ENCODE results near the gene HSD17B1.
"Not testable (repeated sequence)": the region's sequence is repeated elsewhere in the genome, so short reads cannot be mapped to it uniquely, and the experiment has no call there.

The HSD17B1 gene, protein sequence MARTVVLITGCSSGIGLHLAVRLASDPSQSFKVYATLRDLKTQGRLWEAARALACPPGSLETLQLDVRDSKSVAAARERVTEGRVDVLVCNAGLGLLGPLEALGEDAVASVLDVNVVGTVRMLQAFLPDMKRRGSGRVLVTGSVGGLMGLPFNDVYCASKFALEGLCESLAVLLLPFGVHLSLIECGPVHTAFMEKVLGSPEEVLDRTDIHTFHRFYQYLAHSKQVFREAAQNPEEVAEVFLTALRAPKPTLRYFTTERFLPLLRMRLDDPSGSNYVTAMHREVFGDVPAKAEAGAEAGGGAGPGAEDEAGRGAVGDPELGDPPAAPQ

DNA sequence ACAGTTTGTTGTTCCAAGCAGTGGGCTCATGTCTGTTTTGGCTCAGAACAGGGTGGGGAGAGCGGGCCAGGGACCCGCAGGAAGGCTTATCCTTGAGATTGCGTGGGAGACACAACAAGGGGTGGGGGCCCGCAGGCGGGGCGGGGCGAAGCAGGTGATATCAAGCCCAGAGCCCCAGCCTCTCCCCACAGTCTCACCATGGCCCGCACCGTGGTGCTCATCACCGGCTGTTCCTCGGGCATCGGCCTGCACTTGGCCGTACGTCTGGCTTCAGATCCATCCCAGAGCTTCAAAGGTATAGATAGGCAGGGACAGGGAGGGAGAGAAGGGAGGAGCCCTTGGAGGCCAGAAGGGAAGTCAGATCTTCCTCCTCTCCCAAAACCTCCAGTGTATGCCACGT lies at the start of gene HSD17B1:
TSS of gene HSD17B1 (plus strand) at position 188 of the 400 bp plus-strand sequence. CDS start at position 199, 11 bp downstream.
- DNase-seq: not testable (repeated sequence)

DNA sequence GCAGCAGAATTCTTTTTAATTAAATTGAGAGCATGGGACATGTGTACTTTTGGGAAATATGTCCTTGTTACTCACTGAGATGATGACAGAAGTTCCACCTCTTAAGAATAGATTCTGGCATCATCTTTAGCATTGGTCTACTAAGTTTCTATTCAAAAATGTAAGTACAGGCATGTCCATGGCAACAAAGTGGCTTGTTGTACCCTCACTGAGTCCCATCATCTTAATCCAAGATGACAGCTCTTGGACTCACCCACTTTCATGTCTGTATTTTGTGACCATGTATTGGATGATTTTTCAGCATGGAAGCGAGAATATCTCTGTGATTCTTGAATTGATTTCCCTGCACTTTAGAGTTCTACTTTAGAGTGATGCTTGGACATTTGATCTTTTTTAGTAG lies 49.8 kb upstream of the HSD17B1 start:
- no peak for DNase-seq

DNA sequence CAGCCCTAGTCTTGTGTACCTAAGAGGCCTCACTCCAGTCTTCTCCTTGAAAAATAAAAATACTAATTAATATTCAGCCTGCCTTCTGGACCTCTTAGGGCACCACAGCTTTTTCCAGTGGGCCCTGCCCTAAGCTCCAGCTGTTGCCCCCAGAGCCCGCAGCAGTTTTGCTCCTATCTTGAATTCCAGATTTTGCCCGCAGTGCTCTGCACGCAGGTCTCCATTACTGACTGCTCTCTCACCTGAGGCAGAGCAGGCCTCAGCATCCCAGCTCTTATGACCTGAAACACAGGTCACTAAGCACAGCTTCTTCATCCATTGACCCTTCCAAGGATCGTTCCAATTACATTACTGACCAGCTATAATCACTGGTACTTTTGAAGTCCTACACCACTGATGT lies 45.1 kb upstream of the HSD17B1 start:
- no peak for DNase-seq

DNA sequence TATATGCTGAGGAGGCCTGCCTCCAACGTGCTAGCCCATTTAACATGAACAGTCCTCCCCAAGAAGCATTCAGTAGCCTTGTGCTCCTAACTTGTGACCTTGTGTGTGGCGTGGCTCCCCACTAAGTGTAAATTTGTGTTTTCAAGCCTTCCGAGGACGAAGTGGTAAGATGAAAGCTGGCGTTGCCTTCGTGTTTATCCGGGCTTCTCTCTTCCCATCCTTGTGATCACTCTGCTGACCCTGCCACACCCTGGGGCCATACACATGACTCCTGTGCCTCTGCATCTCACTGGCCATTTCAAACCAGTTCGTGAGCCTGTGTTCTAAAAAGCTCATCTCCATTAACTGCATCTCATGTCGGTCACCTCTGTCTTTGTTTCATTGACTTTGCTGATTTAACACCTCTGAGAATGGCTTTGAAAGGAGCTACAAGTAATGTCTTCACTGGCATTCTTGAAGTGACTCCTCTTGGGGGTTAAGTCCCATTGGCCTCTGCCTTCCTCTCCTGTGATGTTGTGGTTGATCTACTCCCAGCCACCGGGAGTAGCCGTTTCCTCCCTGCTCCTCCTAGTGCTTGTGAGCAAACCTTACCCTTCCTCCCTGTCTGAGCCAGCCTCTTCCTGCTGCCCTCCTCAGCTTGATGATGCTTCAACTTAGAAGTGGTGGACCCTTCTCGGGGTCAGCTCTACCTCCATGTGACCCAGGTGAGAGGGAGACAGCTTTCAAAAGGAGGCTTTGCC lies 44.1 kb upstream of the HSD17B1 start:
- no peak for DNase-seq

DNA sequence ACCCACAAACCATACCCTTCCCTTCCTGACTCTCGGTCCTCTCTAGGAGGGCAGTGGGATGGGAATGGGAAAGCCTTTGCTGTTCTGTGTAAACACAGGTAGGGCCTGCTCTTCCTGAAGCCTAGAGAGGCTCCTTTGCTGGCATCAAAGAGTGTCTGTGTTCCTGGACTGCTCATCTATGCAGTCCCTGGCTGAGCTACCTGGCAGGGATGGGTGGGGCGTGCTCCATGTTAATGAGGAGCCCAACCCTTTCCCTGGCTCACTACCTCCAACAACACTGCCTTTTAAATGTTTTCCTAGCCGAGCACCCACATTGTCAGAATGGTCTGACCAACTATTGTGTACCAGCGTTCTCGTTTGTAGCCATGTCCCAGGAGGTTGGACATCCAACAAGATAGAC lies 43.3 kb upstream of the HSD17B1 start:
- no peak for DNase-seq

DNA sequence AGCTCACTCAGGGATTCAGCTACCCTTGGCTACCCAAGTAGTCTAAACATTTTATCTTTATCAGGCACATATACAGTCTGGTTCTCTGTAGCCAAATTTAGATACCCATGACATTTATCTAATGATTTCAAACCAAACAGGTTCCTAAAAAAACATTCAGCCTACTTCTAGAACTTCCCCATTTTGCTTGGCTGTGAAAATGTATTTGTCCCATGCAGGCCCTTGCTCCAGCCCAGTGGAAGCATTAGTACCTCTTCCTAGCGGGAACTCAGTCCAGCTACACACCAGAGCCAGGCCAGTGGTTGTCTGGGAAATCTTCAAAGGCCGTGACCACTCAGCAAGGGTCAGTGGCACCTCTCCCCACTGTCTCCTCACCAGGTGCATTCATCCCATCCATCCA lies 42.9 kb upstream of the HSD17B1 start:
- DNase-seq: no peak

DNA sequence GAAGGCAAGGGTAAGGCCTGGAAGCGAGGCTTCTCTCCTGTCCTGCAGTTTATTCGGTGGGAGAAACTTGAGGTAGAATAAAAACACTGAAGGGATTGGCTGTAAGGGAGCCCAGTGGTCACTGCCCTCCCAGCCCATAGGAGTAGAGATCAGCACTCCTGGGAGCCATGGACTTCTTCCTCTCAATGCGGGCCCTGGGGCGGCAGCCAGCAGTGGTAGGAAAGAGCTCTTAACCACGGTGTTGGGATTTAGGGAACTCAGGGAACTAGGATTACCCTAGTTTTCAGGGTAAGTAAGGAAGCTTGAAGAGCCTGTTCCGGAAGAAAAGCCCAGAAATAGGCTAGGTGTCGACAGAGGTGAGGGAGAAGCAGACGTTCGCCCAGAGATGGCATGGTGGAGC lies 40.5 kb upstream of the HSD17B1 start:
- no peak for DNase-seq

DNA sequence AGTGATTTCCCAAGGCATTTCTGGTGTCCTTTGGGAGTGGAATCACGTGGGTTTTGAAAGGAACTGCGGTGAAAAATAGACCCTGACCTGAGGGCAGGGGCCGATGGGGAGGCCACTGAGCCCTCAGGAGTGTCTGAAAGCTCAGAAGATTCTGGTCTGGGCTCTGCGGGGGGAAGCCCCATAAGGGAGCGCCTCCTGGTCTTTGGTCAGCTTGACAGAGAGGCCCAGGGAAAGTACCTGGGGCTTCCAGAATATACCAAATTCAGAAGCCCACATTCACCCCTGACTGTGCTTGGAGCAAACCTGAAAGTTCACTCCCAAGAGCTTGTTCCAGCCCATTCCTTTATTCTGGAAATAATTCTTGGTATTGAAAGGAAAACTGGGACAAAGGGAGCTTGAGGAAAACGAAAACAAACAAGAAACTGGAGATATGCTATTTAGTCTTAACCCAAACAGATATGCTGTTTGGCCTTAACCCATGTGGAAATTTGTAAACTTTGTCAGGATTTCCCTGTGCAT lies 39.9 kb upstream of the HSD17B1 start:
- no peak for DNase-seq

DNA sequence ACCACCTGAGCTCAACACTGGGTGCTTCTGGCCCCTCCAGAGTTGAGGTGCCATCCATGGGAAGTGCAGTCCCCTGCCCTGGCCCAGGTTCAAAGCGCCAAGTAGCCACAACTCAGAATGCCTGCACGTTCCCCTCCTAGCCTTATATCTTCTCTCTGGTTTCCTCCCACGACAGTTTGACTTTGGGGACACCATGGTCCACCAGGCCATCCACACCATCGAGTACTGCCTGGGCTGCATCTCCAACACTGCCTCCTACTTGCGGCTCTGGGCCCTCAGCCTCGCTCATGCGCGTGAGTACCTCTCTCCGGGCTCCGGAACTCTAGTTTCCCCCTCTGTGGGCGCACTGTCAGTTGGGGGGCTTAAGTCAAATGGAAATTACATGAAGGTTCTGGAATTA lies 39.0 kb upstream of the HSD17B1 start:
- no peak for DNase-seq

DNA sequence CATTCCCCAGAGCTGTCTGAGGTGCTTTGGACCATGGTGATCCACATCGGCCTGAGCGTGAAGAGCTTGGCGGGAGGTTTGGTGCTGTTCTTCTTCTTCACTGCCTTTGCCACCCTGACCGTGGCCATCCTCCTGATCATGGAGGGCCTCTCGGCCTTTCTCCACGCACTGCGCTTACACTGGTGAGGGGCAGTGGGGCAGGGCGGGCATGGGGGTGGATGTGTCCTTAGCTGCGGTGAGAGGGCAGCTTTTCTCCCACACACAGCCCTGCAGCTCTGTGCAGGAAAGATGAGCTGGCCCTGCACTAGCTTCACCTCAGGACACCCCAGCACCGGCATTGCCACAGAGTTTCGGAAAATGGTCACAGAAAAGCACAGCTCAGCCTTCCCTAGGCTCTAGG lies 38.4 kb upstream of the HSD17B1 start:
- no peak for DNase-seq

DNA sequence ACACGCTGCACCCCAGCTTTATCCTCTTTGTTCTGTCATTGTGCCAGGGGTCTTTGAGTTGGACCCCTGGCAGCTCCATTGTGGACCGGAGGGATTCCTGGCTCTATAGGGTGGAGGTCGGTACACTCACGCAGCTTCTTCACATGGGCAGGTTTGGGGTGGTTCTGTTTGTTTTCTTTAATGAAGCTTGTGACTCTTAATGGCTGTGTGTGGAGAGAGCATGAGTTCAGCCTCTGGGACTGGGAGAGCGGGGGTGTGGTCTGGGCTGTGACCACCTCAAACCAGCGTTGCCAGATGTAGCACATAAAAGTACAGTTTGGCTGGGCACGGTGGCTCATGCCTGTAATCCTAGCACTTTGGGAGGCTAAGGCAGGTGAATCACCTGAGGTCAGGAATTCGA lies 37.9 kb upstream of the HSD17B1 start:
- no peak for DNase-seq

DNA sequence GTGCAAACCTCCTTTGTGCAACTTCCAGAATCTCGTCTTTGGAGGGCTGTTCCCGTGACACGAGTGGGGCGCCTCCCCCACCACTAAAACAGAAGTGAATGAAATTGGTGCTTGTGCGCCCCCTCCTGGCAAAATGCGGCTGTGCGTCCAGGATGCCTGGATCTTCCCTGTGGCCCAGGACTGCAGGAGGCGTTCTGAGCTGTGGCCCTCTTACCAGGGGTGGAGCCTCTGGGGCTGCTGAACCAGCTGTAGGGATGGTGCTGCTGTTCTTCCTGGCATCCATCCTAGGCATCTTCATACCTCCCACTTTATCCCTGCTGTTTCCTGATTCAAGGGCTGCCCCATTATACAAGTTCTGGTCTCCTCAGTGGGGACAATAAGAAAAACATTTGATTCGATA lies 35.2 kb upstream of the HSD17B1 start:
- peak; percentile 65 for DNase-seq

DNA sequence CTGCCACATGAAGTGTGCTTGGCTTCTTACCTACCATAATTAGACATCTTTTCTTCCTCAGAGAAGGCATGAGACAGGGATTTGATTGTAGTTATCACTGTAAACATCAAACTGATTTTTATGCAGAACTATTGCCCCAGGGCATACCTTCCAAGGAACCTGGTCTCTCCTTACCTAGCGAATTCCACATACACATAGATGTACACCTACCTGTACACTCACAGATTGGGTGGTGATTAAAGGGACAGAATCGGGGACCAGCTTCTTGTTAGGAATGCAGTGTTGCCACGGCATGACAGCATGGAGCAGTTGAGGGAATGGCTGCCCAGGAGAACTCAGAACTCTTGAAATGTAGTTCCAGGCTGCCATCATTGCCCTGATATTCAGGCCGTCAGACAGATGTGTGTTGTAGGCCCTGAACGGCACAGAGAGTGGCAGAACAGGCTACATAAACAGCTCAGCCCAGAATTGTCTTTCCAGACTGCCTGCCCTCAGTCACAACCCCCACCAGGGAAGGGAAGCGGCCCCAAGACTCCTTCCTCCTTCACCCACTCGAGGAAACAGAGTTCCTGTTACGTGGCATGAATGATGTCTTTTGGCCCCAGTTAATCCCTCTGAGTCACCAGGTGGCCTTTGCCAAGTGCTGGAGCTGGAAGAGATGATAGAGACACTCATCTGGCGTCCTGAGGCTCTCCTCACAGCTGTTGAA lies 34.5 kb upstream of the HSD17B1 start:
- DNase-seq: no peak

DNA sequence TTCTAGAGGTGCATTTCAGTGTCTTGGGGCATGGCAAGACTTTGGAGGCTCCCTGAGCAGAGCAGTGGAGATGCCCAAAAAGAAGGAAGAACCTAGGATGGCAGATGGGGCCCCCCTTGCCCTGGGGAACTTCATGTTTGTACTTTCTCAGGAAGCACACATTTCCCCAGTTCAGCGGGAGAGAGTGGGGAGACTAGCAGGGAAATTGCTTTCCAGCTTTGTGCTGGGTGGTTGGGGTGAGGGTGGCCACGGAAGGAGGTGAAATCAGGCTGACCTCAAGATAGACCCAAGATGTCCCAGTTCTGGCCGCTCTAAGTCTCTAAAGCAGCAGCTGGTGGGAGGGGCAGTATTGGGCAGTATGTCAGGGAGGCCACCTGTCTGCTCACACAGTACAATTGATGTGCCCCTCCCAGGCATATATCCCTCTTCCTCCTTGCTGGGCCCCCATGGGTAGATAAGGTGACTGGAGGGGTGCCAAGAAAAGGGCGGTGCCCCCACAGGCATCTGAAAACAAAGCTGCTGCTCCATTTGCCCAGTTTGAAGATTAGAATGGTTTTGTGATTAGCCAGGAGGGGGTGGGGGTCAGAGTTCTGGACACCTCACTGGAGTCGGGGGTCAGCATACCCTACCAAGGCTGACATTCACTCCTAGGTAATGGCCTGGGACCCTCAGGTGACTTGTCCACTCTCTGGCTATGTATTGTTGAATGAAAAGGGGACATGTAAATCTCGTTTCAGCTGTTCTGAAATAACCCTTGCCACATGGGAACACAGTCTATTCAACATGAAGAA lies 33.8 kb upstream of the HSD17B1 start:
- peak; percentile 66 for DNase-seq

DNA sequence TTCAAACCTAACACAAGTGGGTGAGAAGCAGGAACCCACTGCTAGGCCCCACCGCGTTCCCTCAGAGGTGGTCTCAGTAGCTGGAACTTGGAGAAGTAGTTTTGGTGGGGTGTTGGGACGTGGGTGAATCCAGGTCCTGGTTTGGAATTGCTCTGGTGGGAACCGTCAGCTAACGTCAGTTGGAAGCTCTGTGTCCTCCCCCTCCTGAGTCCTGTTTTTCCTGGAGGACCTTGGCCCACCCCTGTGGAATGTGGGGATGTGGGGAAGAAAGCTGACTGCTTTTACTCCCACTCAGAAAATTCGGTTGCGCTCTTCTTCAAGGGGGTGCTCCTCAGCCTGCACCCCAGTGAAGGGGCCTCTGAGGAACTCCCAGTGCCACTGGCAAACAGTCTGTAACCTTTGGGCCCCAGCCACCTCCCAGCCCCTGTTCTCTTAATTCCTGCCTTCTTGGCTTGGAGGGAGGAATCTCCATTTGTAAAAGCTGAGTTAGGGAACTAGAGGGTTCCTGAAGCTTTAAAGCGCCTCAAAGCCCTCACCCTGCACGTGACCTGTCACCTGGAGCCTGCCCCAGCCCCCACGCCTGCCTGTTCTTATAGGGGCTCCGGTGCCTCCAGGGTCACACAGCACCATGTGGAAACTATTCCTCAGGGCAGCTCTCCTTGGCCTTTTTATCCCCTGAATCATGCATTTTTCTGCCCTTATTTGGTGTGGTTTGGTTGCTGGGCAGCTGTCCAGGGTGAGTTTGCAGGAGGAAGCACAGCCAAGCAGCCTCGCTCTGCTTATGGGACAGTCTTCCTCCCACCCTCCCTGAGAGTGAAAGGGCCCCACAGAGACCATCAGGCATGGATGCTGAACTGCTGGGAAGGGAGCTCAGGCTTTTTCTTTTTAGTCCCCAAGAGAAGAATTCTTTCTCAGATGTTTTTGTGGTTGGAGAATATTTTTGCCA lies 32.9 kb upstream of the HSD17B1 start:
- DNase-seq: no peak

DNA sequence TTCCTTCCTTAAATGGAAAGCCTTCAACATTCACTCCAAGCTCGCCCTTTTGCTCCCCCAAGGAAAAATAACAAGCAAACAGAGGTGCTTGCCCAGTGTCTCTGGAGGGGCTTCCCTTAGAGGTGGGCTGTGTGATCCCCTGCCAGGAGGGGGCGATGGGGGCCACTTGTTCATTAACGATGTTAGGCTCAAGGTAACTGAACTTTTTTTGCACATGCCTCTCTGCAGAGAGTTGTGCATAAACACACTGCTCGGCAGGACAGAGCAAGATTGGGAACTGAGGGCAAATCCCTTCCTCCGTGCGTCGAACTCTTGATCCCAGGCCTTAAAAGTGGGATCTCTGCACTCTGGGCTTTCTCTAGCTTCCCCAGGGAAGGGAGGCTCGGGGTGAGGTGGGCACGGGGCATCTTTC lies 32.2 kb upstream of the HSD17B1 start:
- DNase-seq: no peak

DNA sequence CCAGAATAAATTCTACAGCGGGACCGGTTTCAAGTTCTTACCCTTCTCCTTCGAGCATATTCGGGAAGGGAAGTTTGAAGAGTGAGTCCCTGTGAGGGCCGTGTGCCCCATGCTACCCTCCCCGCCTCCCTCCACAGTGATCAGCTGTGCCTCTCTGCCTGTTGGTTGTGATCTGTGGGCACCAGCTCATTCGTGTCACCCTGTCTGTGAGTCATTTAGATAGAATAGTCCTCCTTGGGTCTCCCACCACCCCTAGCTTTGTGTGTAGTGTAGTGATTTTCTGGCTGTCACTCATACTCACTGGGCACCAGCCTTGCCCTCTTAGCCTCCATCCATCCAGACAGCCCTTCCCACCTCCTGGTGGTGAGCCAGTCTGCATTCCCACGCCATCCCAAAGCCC lies 31.7 kb upstream of the HSD17B1 start:
- no peak for DNase-seq

DNA sequence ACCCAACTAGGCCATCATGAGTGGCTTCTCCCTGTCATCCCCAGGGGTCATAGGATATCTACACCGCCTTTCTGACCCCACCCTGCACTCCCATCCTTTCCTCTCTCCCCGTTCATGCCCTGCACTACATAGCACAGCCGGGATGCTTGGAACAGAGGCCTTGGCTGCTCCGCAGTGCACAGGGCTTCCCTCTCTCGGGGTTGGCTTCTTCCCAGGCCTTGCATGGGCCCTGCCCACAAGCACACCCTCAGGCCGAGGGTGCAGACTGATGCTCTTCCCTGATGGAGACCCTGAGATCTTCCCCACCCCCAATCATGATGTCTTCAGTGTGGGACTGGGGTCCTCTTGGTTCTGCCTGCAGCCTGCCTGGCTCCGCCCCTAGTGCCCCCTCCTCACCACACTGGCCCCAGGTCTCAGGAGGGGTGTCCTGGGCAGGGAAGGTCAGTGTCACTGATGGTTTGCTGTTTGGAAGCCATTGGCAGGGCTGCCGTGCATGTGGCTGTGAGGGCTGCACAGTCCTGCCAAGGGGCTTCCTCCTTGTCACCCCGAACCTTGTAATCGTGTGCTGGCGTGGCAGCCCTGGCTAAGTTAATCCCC lies 31.0 kb upstream of the HSD17B1 start:
- no peak for DNase-seq

DNA sequence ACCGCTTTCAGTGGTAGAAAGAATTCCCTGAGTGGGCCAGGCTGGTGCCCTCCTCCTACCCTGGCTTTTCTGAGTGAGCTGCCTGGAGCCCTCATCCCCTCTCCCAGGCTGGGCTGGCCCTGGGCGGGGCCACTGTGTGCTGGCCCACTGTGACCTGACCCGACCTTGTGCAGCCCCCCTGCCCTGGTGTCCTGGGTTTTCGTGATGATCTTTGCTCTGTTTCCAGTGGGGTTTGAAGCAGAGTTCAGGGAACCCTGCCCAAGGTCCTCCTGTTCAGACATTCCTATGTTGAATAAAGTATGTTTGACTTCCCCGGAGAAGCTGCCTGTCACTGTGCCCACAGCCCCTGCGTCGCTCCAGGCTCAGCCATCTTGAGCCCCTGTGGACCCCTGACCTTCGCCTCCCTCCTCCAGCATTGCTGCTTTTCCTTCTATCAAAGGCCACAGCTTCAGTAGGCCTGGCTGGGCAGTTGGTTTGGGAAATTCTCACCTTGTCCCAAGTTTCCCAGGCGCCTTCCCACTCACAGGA lies 30.4 kb upstream of the HSD17B1 start:
- no peak for DNase-seq

DNA sequence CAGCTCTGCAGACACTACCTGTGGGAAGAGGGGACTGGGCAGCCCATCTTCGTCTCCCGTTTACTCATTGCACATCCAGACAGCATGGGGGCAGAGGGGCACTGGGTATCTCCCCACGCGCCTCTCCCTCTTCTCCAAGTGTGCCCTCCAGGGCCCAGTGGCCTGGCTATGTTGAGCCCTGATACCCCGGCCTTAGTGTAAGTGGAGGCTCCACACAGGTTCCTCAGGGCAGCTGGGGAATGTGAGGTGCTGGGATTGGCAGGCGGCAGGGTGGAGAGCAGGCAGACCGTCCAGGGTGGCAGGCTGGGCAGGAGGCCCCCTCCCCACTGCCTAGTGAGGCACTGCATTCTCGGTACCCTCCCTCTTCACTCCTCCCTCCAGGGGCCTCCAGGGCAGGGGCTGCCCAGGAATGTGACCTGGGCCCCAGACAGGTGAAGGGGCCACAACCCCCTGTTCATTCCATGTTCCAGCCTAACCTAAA lies 29.9 kb upstream of the HSD17B1 start:
- DNase-seq: no peak

DNA sequence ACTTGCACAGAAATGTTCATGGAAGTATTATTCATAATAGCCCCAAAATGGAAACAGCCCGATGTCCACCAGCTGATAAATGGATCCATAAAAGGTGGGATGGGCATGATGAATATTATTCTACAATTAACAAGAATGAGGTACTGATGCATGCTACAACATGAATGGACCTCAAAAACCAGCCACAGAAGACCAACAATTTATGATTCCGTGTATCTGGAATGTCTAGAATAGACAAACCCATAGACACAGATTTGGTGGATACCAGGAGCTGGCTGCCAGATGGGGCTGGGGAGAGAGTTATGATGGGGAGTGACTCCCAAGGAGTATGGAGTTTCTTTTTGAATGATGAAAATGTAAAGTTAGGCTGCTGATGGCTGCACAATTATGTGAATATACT lies 27.5 kb upstream of the HSD17B1 start:
- no peak for DNase-seq

Data from NCI-H2171 treated with DMSO at 0.1 percent for 48 hours (cell line).